AG08396 (cell line): Measurements from ENCODE around the gene COQ3.
"Not testable (repeated sequence)": the region's sequence is repeated elsewhere in the genome, so short reads cannot be mapped to it uniquely, and the experiment has no call there.

Source experiments
- DNase-seq: peaks from one replicate; pipeline ENCODE4 v3.0.0; 2012; ENCODE audit warnings: low spot score, mixed read lengths

COQ3 gene

GRCh38 chr6:99384507-99384906, 9.5 kb downstream of the COQ3 start:
- DNase-seq, result no peak

GRCh38 chr6:99378636-99379035, 15.4 kb downstream of the COQ3 start:
- no peak for DNase-seq

- DNase-seq, result no peak
These were observed 24.5 kb downstream of the COQ3 start for GRCh38 chr6:99369533-99369932.

- no peak for DNase-seq
These were observed 27.1 kb downstream of the COQ3 start for GRCh38 chr6:99366852-99367251.

- no peak for DNase-seq
These were observed 30.0 kb downstream of the COQ3 start for GRCh38 chr6:99364026-99364425.

GRCh38 chr6:99362678-99363268, 31.2 kb downstream of the COQ3 start:
- no peak for DNase-seq

- DNase-seq, result no peak
These were observed 34.2 kb downstream of the COQ3 start for GRCh38 chr6:99359800-99360199.

- DNase-seq, result no peak
These were observed 37.4 kb downstream of the COQ3 start for GRCh38 chr6:99356641-99357040.

GRCh38 chr6:99354983-99355382, 39.0 kb downstream of the COQ3 start:
- DNase-seq, result no peak

GRCh38 chr6:99353126-99353525, 40.9 kb downstream of the COQ3 start:
- no peak for DNase-seq

GRCh38 chr6:99350573-99350972, 43.4 kb downstream of the COQ3 start:
- no peak for DNase-seq

GRCh38 chr6:99349171-99350141, 44.5 kb downstream of the COQ3 start, which contains the start of gene FAXC:
FAXC (minus strand) TSS chr6:99349674; CDS start chr6:99349372, 302 bp downstream.
- DNase-seq, result peak; percentile 56

- DNase-seq, result no peak
These were observed 45.5 kb downstream of the COQ3 start for GRCh38 chr6:99348288-99349170.

- no peak for DNase-seq
These were observed 46.2 kb downstream of the COQ3 start for GRCh38 chr6:99347804-99348203.

- DNase-seq, result no peak
These were observed 47.4 kb downstream of the COQ3 start for GRCh38 chr6:99346595-99346994.

GRCh38 chr6:99345164-99345563, 48.8 kb downstream of the COQ3 start:
- DNase-seq, result no peak

GRCh38 chr6:99344289-99344688, 49.7 kb downstream of the COQ3 start:
- peak; percentile 36 for DNase-seq

- no peak for DNase-seq
These were observed 52.0 kb downstream of the COQ3 start for GRCh38 chr6:99341862-99342455.

- no peak for DNase-seq
These were observed 55.8 kb downstream of the COQ3 start for GRCh38 chr6:99338188-99338587.

- not testable (repeated sequence) for DNase-seq
These were observed 58.7 kb downstream of the COQ3 start for GRCh38 chr6:99335298-99335697.

GRCh38 chr6:99334526-99335127, 59.4 kb downstream of the COQ3 start:
- DNase-seq, result peak; percentile 40
